ENCODE data around the gene KIF16B.

DNA sequence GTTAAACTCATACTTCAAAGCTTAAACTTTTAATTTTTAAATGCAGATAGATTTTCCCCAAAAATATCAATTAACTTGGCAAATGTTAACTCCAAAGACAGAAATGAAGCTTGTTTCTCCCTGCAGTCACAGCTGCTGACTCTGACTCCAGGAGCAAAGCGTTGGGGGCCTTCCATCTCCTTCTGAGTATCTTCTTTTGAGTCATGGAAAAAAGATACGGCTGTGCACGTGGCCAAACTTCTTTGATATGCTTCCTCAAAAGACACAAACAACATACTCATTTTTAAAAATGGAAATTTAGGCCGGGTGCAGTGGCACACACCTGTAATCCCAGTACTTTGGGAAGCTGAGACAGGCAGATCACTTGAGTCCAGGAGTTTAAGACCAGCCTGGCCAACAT is 28.3 kb downstream of the KIF16B start:
- TF ChIP-seq, protein P1, sequence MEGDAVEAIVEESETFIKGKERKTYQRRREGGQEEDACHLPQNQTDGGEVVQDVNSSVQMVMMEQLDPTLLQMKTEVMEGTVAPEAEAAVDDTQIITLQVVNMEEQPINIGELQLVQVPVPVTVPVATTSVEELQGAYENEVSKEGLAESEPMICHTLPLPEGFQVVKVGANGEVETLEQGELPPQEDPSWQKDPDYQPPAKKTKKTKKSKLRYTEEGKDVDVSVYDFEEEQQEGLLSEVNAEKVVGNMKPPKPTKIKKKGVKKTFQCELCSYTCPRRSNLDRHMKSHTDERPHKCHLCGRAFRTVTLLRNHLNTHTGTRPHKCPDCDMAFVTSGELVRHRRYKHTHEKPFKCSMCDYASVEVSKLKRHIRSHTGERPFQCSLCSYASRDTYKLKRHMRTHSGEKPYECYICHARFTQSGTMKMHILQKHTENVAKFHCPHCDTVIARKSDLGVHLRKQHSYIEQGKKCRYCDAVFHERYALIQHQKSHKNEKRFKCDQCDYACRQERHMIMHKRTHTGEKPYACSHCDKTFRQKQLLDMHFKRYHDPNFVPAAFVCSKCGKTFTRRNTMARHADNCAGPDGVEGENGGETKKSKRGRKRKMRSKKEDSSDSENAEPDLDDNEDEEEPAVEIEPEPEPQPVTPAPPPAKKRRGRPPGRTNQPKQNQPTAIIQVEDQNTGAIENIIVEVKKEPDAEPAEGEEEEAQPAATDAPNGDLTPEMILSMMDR (IDR thresholded peaks at IDR 0.05), result no peak
- no peak for TF ChIP-seq POLR2A (IDR thresholded peaks at IDR 0.05)

All from lower leg skin (tissue), 3 donors.